ENCODE measurements around the gene CIB2.

The CIB2 gene

GRCh38 chr15:78063970-78064385 is 67.3 kb downstream of the CIB2 start:
- Histone ChIP-seq H3K4me3 (ENCODE audit: low read length in 2 of 2) (peak overlapping the region in 1 of 2 donors; percentile 40), H3K27me3 (ENCODE audit: control insufficient read depth in 1 of 2, insufficient read depth in 2 of 2, low read length in 2 of 2) (no peaks in the 10 kb centered on the region), H3K36me3 (ENCODE audit: control insufficient read depth in 2 of 2, insufficient read depth in 2 of 2, low read length in 2 of 2) (no peaks in the 10 kb centered on the region), H3K9ac (ENCODE audit: low read length in 2 of 2) (no peak overlapping the region), H3K4me1 (ENCODE audit: control insufficient read depth, insufficient read depth, low read length) (peaks cover 60% of the 10 kb centered on the region), H3K9me3 (ENCODE audit: control insufficient read depth in 2 of 2, low read length in 2 of 2) (no peaks in the 10 kb centered on the region), H3K27ac (ENCODE audit: low read length) (peak overlapping the region; percentile 53)

GRCh38 chr15:78063217-78063616 is 68.0 kb downstream of the CIB2 start:
- peaks cover 58% of the 10 kb centered on the region for H3K4me1 ChIP-seq (ENCODE audit: control insufficient read depth, insufficient read depth, low read length)
- H3K27me3 ChIP-seq (ENCODE audit: control insufficient read depth in 1 of 2, insufficient read depth in 2 of 2, low read length in 2 of 2): no peaks in the 10 kb centered on the region
- H3K36me3 ChIP-seq (ENCODE audit: control insufficient read depth in 2 of 2, insufficient read depth in 2 of 2, low read length in 2 of 2): no peaks in the 10 kb centered on the region
- H3K9me3 ChIP-seq (ENCODE audit: control insufficient read depth in 2 of 2, low read length in 2 of 2): no peaks in the 10 kb centered on the region
- H3K4me3 ChIP-seq (ENCODE audit: low read length in 2 of 2): no peak overlapping the region
- peak overlapping the region; percentile 53 for H3K27ac ChIP-seq (ENCODE audit: low read length)
- no peak overlapping the region for H3K9ac ChIP-seq (ENCODE audit: low read length in 2 of 2)

- Histone ChIP-seq H3K27ac (ENCODE audit: low read length) (peak overlapping the region; percentile 6), H3K4me3 (ENCODE audit: low read length in 2 of 2) (peak overlapping the region; percentile 36 to 55), H3K4me1 (ENCODE audit: control insufficient read depth, insufficient read depth, low read length) (peaks cover 50% of the 10 kb centered on the region), H3K9ac (ENCODE audit: low read length in 2 of 2) (peak overlapping the region in 1 of 2 donors; percentile 13), H3K36me3 (ENCODE audit: control insufficient read depth in 2 of 2, insufficient read depth in 2 of 2, low read length in 2 of 2) (no peaks in the 10 kb centered on the region), H3K9me3 (ENCODE audit: control insufficient read depth in 2 of 2, low read length in 2 of 2) (no peaks in the 10 kb centered on the region), H3K27me3 (ENCODE audit: control insufficient read depth in 1 of 2, insufficient read depth in 2 of 2, low read length in 2 of 2) (no peaks in the 10 kb centered on the region)
Measured at GRCh38 chr15:78061963-78062427, 69.2 kb downstream of the CIB2 start.

- H3K36me3 ChIP-seq (ENCODE audit: control insufficient read depth in 2 of 2, insufficient read depth in 2 of 2, low read length in 2 of 2): no peaks in the 10 kb centered on the region
- H3K4me1 ChIP-seq (ENCODE audit: control insufficient read depth, insufficient read depth, low read length): peaks cover 48% of the 10 kb centered on the region
- no peaks in the 10 kb centered on the region for H3K27me3 ChIP-seq (ENCODE audit: control insufficient read depth in 1 of 2, insufficient read depth in 2 of 2, low read length in 2 of 2)
- H3K27ac ChIP-seq (ENCODE audit: low read length): no peak overlapping the region
- no peak overlapping the region for H3K4me3 ChIP-seq (ENCODE audit: low read length in 2 of 2)
- H3K9ac ChIP-seq (ENCODE audit: low read length in 2 of 2): no peak overlapping the region
- no peaks in the 10 kb centered on the region for H3K9me3 ChIP-seq (ENCODE audit: control insufficient read depth in 2 of 2, low read length in 2 of 2)
Measured at GRCh38 chr15:78060232-78060631, 71.0 kb downstream of the CIB2 start.

GRCh38 chr15:78059110-78059839 is 72.0 kb downstream of the CIB2 start:
- Histone ChIP-seq H3K27ac (ENCODE audit: low read length) (no peak overlapping the region), H3K9ac (ENCODE audit: low read length in 2 of 2) (no peak overlapping the region), H3K9me3 (ENCODE audit: control insufficient read depth in 2 of 2, low read length in 2 of 2) (no peaks in the 10 kb centered on the region), H3K36me3 (ENCODE audit: control insufficient read depth in 2 of 2, insufficient read depth in 2 of 2, low read length in 2 of 2) (no peaks in the 10 kb centered on the region), H3K4me3 (ENCODE audit: low read length in 2 of 2) (no peak overlapping the region), H3K27me3 (ENCODE audit: control insufficient read depth in 1 of 2, insufficient read depth in 2 of 2, low read length in 2 of 2) (no peaks in the 10 kb centered on the region), H3K4me1 (ENCODE audit: control insufficient read depth, insufficient read depth, low read length) (peaks cover 46% of the 10 kb centered on the region)

GRCh38 chr15:78058401-78058935 is 72.8 kb downstream of the CIB2 start:
- Histone ChIP-seq H3K27me3 (ENCODE audit: control insufficient read depth in 1 of 2, insufficient read depth in 2 of 2, low read length in 2 of 2) (no peaks in the 10 kb centered on the region), H3K4me1 (ENCODE audit: control insufficient read depth, insufficient read depth, low read length) (peaks cover 39% of the 10 kb centered on the region), H3K27ac (ENCODE audit: low read length) (peak overlapping the region; percentile 18), H3K4me3 (ENCODE audit: low read length in 2 of 2) (no peak overlapping the region), H3K9me3 (ENCODE audit: control insufficient read depth in 2 of 2, low read length in 2 of 2) (no peaks in the 10 kb centered on the region), H3K36me3 (ENCODE audit: control insufficient read depth in 2 of 2, insufficient read depth in 2 of 2, low read length in 2 of 2) (peaks cover 0 to 6% of the 10 kb centered on the region in 2 donors), H3K9ac (ENCODE audit: low read length in 2 of 2) (no peak overlapping the region)

GRCh38 chr15:78057803-78058202 is 73.4 kb downstream of the CIB2 start:
- H3K9ac ChIP-seq (ENCODE audit: low read length in 2 of 2): no peak overlapping the region
- H3K4me1 ChIP-seq (ENCODE audit: control insufficient read depth, insufficient read depth, low read length): peaks cover 39% of the 10 kb centered on the region
- no peak overlapping the region for H3K4me3 ChIP-seq (ENCODE audit: low read length in 2 of 2)
- no peak overlapping the region for H3K27ac ChIP-seq (ENCODE audit: low read length)
- H3K9me3 ChIP-seq (ENCODE audit: control insufficient read depth in 2 of 2, low read length in 2 of 2): no peaks in the 10 kb centered on the region
- H3K36me3 ChIP-seq (ENCODE audit: control insufficient read depth in 2 of 2, insufficient read depth in 2 of 2, low read length in 2 of 2): peaks cover 0 to 12% of the 10 kb centered on the region in 2 donors
- no peaks in the 10 kb centered on the region for H3K27me3 ChIP-seq (ENCODE audit: control insufficient read depth in 1 of 2, insufficient read depth in 2 of 2, low read length in 2 of 2)

- peaks cover 3 to 12% of the 10 kb centered on the region in 2 donors for H3K36me3 ChIP-seq (ENCODE audit: control insufficient read depth in 2 of 2, insufficient read depth in 2 of 2, low read length in 2 of 2)
- H3K4me1 ChIP-seq (ENCODE audit: control insufficient read depth, insufficient read depth, low read length): peaks cover 44% of the 10 kb centered on the region
- peak overlapping the region in 1 of 2 donors; percentile 3 for H3K4me3 ChIP-seq (ENCODE audit: low read length in 2 of 2)
- H3K27me3 ChIP-seq (ENCODE audit: control insufficient read depth in 1 of 2, insufficient read depth in 2 of 2, low read length in 2 of 2): no peaks in the 10 kb centered on the region
- H3K9ac ChIP-seq (ENCODE audit: low read length in 2 of 2): no peak overlapping the region
- H3K9me3 ChIP-seq (ENCODE audit: control insufficient read depth in 2 of 2, low read length in 2 of 2): no peaks in the 10 kb centered on the region
- no peak overlapping the region for H3K27ac ChIP-seq (ENCODE audit: low read length)
Measured at GRCh38 chr15:78056714-78057269, 74.5 kb downstream of the CIB2 start.

- peaks cover 40% of the 10 kb centered on the region for H3K4me1 ChIP-seq (ENCODE audit: control insufficient read depth, insufficient read depth, low read length)
Measured at GRCh38 chr15:78055919-78056713, 75.1 kb downstream of the CIB2 start.

GRCh38 chr15:78054966-78055365 is 76.3 kb downstream of the CIB2 start:
- H3K9me3 ChIP-seq (ENCODE audit: control insufficient read depth in 2 of 2, low read length in 2 of 2): no peaks in the 10 kb centered on the region

More at GRCh38 chr15:78055919-78056713, 75.1 kb downstream of the CIB2 start:
- Histone ChIP-seq H3K27me3 (ENCODE audit: control insufficient read depth in 1 of 2, insufficient read depth in 2 of 2, low read length in 2 of 2) (no peaks in the 10 kb centered on the region), H3K4me3 (ENCODE audit: low read length in 2 of 2) (peak overlapping the region in 1 of 2 donors; percentile 3), H3K9ac (ENCODE audit: low read length in 2 of 2) (no peak overlapping the region), H3K36me3 (ENCODE audit: control insufficient read depth in 2 of 2, insufficient read depth in 2 of 2, low read length in 2 of 2) (peaks cover 3 to 12% of the 10 kb centered on the region in 2 donors), H3K9me3 (ENCODE audit: control insufficient read depth in 2 of 2, low read length in 2 of 2) (no peaks in the 10 kb centered on the region), H3K27ac (ENCODE audit: low read length) (no peak overlapping the region)

More at GRCh38 chr15:78054966-78055365, 76.3 kb downstream of the CIB2 start:
- Histone ChIP-seq H3K4me1 (ENCODE audit: control insufficient read depth, insufficient read depth, low read length) (peaks cover 44% of the 10 kb centered on the region), H3K9ac (ENCODE audit: low read length in 2 of 2) (no peak overlapping the region), H3K27me3 (ENCODE audit: control insufficient read depth in 1 of 2, insufficient read depth in 2 of 2, low read length in 2 of 2) (no peaks in the 10 kb centered on the region), H3K36me3 (ENCODE audit: control insufficient read depth in 2 of 2, insufficient read depth in 2 of 2, low read length in 2 of 2) (peaks cover 3 to 12% of the 10 kb centered on the region in 2 donors), H3K27ac (ENCODE audit: low read length) (no peak overlapping the region), H3K4me3 (ENCODE audit: low read length in 2 of 2) (no peak overlapping the region)
